ENCODE results near the gene FOSB. TPM values are rescaled to one million over a fixed set of nuclear protein-coding genes. Genes with fewer than 3 reads are reported as not detected.

FOSB gene
- total and polyA plus RNA-seq, 9 of the 15 experiments (the other 6 are each of a cell fraction or from before 2014, with no cell fraction given): 0.11 to 2.7 (median 0.73) TPM

DNA sequence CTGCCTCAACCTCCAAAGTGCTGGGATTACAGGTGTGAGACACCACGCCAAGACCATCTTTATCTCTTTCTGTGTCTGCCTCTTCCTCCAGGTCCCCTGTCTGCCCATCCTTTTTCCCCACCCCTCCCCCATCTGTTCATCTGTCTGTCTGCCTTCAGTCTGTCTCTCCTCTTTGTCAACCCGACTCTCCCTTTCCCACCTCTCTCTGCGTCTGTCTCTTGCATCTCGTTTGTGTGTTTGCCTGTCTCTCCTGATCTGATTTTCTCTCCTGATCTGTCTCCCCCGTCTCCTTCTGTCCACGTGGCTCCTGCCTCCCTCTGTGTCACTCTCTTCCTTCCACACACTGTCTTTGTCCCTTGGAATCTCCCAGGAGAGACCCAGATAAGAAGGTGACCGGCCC is 49.4 kb downstream of the FOSB start (continued):
- TF ChIP-seq ARHGAP35 (IDR thresholded peaks at IDR 0.05; ENCODE audit: partially characterized antibody) (no peak), CHD2 (IDR thresholded peaks at IDR 0.05; ENCODE audit: low read depth, low read length) (no peak), ZNF23 (CRISPR knock-in tag; IDR thresholded peaks at IDR 0.05) (no peak), CEBPG (CRISPR knock-in tag; IDR thresholded peaks at IDR 0.05) (no peak), CEBPG (tag; conservative IDR thresholded peaks at IDR 0.05 in 1 of 2, IDR thresholded peaks at IDR 0.05 in 1 of 2) (no peak), LEF1 (IDR thresholded peaks at IDR 0.05) (no peak), ZNF263 (CRISPR knock-in tag; IDR thresholded peaks at IDR 0.05; ENCODE audit: borderline replicate concordance) (no peak), ELF1 (tag; IDR thresholded peaks at IDR 0.05) (no peak), POLR2B (IDR thresholded peaks at IDR 0.05; ENCODE audit: low read depth, partially characterized antibody) (peak; percentile 50), MCM7 (IDR thresholded peaks at IDR 0.05) (no peak), NELFE (IDR thresholded peaks at IDR 0.05; ENCODE audit: insufficient read depth, insufficient read length) (no peak), NCOR1 (IDR thresholded peaks at IDR 0.05) (no peak), SREBF2 (CRISPR knock-in tag; IDR thresholded peaks at IDR 0.05) (no peak), TCF7 (IDR thresholded peaks at IDR 0.05; ENCODE audit: borderline replicate concordance) (no peak), ZNF584 (CRISPR knock-in tag; IDR thresholded peaks at IDR 0.05; ENCODE audit: low read depth) (no peak), SUPT5H (IDR thresholded peaks at IDR 0.05) (peak; percentile 54), SNIP1 (IDR thresholded peaks at IDR 0.05; ENCODE audit: low read depth) (no peak), PHTF2 (CRISPR knock-in tag; IDR thresholded peaks at IDR 0.05) (no peak), SNRNP70 (optimal IDR thresholded peaks at IDR 0.05; ENCODE audit: low read depth, low read length) (no peak), HNRNPL (IDR thresholded peaks at IDR 0.05; ENCODE audit: low read depth, low read length) (no peak), ZNF133 (CRISPR knock-in tag; IDR thresholded peaks at IDR 0.05) (no peak), NCOA6 (IDR thresholded peaks at IDR 0.05) (no peak), ZNF121 (CRISPR knock-in tag; conservative IDR thresholded peaks at IDR 0.05) (peak; percentile 73)
- TF ChIP-seq, protein P1, sequence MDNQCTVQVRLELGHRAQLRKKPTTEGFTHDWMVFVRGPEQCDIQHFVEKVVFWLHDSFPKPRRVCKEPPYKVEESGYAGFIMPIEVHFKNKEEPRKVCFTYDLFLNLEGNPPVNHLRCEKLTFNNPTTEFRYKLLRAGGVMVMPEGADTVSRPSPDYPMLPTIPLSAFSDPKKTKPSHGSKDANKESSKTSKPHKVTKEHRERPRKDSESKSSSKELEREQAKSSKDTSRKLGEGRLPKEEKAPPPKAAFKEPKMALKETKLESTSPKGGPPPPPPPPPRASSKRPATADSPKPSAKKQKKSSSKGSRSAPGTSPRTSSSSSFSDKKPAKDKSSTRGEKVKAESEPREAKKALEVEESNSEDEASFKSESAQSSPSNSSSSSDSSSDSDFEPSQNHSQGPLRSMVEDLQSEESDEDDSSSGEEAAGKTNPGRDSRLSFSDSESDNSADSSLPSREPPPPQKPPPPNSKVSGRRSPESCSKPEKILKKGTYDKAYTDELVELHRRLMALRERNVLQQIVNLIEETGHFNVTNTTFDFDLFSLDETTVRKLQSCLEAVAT (IDR thresholded peaks at IDR 0.05): no peak
- TF ChIP-seq, protein P2, sequence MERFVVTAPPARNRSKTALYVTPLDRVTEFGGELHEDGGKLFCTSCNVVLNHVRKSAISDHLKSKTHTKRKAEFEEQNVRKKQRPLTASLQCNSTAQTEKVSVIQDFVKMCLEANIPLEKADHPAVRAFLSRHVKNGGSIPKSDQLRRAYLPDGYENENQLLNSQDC (CRISPR knock-in tag; IDR thresholded peaks at IDR 0.05): no peak
- TF ChIP-seq, protein P3, sequence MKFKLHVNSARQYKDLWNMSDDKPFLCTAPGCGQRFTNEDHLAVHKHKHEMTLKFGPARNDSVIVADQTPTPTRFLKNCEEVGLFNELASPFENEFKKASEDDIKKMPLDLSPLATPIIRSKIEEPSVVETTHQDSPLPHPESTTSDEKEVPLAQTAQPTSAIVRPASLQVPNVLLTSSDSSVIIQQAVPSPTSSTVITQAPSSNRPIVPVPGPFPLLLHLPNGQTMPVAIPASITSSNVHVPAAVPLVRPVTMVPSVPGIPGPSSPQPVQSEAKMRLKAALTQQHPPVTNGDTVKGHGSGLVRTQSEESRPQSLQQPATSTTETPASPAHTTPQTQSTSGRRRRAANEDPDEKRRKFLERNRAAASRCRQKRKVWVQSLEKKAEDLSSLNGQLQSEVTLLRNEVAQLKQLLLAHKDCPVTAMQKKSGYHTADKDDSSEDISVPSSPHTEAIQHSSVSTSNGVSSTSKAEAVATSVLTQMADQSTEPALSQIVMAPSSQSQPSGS (CRISPR knock-in tag; IDR thresholded peaks at IDR 0.05): no peak
